Gastroesophageal sphincter (tissue), 4 donors: ENCODE data around the gene GTF2B. TPM values are rescaled to one million over a fixed set of nuclear protein-coding genes. Genes with fewer than 3 reads are reported as not detected.
"Not testable (repeated sequence)": the region's sequence is repeated elsewhere in the genome, so short reads cannot be mapped to it uniquely, and the experiment has no call there.

Experiments
- ATAC-seq: fragments of 150-250 bp; one replicate; pipeline ENCODE4 v1.9.1; 2016; ENCODE audit warnings: mild to moderate bottlenecking, moderate library complexity
- H3K27ac ChIP-seq, 4 donors: fragments of 200-600 bp; sonication (generic) in 3 of 4; 1 replicate in 3 of 4; 2 replicates in 1 of 4; pipeline ENCODE4 v1.5.1; 2016 to 2019
- H3K27me3 ChIP-seq: fragments of 200-600 bp; sonication (generic); one replicate; pipeline ENCODE4 v1.5.1; 2019
- H3K36me3 ChIP-seq, 2 donors: fragments of 200-600 bp; sonication (generic); one replicate each; pipeline ENCODE4 v1.5.1; 2019; ENCODE audit warnings: control low read depth in 1 of 2
- H3K4me1 ChIP-seq, 3 donors: fragments of 200-600 bp; sonication (generic); 1 replicate in 2 of 3; 2 replicates in 1 of 3; pipeline ENCODE4 v1.5.1; 2016 to 2019; ENCODE audit warnings: control low read depth in 2 of 3
- H3K4me3 ChIP-seq, 2 donors: fragments of 200-600 bp; sonication (generic); one replicate each; pipeline ENCODE4 v1.5.1; 2019; ENCODE audit warnings: mild to moderate bottlenecking in 1 of 2, moderate library complexity in 1 of 2
- H3K9me3 ChIP-seq, 3 donors: fragments of 200-600 bp; sonication (generic); one replicate each; pipeline ENCODE4 v1.5.1; 2017 to 2019; ENCODE audit warnings: control low read depth in 2 of 3
- EP300 ChIP-seq: sonication (generic); formaldehyde crosslinking; IDR thresholded peaks from one replicate; pipeline ENCODE4 v1.6.1; 2017; ENCODE audit warnings: antibody characterized with exemption, mild to moderate bottlenecking
- POLR2A ChIP-seq, 2 donors: fragments of 450-650 bp; IDR thresholded peaks; one replicate each; pipeline ENCODE4 v1.6.1; 2017; ENCODE audit warnings: antibody characterized with exemption in 2 of 2, mild to moderate bottlenecking in 2 of 2, moderate library complexity in 1 of 2
- POLR2AphosphoS5 ChIP-seq: sonication (generic); formaldehyde crosslinking; IDR thresholded peaks from one replicate; pipeline ENCODE4 v1.6.1; 2017; ENCODE audit warnings: antibody characterized with exemption
- WGBS, 2 donors: methylation state at CpG; one replicate each; pipeline ENCODE4 v1.1.5; 2018; ENCODE audit warnings: low coverage in 1 of 2; 5-methylcytosine and 5-hydroxymethylcytosine counted together
- total RNA-seq, 4 donors: library from RNA; depleted of rRNA; stranded (reverse); fragments of >200 nt; gene quantifications; one replicate each; pipeline ENCODE4 v1.1.0, GENCODE V29; 2016
- TF ChIP-seq, protein P1 (sequence below), 4 experiments: fragments of 200-600 bp in 2 of 4; fragments of 450-650 bp in 2 of 4; sonication (generic) in 1 of 4; IDR thresholded peaks; one replicate each; pipeline ENCODE4 v1.5.1; 2017 to 2019; ENCODE audit warnings: antibody characterized with exemption in 4 of 4, mild to moderate bottlenecking in 2 of 4, moderate library complexity in 2 of 4

The GTF2B gene
- total RNA-seq, 4 donors from 2014 or later, result 27.0 to 42.6 (median 33.2) TPM

DNA sequence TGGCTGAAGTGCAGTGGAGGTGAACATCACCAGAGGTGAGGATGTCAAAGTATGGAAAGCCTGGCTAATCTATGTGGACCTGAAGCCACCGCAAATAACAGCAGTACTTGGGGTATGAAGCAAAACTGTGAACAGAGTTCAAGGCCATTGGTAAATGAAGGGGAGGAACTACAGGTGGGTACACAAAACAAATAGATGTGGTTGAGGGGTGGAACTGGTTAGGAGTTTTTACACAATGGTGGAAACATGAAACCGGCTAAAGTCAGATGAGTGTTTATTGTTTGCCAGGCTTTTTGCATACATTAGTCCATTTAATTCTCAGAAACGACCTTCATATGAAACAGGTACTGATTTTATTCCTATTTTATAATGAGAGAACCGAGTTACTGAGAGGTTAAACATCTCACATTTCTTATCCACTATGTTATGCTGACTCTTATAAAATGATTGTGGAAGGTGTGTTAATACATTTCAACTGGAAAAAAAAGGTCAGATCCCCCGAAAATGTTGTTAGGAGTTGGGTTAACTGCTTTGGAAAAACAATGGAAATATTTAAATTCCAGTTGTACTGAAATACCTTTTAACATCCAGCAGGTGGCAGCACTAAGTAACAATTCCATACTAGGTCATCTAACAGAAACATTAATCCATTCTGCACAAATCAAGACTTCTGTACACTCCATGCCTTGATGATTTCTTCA, 44.3 kb upstream of the GTF2B start:
- TF ChIP-seq POLR2A (IDR thresholded peaks at IDR 0.05) (no peak), EP300 (no peak), POLR2AphosphoS5 (no peak)
- TF ChIP-seq, protein P1, sequence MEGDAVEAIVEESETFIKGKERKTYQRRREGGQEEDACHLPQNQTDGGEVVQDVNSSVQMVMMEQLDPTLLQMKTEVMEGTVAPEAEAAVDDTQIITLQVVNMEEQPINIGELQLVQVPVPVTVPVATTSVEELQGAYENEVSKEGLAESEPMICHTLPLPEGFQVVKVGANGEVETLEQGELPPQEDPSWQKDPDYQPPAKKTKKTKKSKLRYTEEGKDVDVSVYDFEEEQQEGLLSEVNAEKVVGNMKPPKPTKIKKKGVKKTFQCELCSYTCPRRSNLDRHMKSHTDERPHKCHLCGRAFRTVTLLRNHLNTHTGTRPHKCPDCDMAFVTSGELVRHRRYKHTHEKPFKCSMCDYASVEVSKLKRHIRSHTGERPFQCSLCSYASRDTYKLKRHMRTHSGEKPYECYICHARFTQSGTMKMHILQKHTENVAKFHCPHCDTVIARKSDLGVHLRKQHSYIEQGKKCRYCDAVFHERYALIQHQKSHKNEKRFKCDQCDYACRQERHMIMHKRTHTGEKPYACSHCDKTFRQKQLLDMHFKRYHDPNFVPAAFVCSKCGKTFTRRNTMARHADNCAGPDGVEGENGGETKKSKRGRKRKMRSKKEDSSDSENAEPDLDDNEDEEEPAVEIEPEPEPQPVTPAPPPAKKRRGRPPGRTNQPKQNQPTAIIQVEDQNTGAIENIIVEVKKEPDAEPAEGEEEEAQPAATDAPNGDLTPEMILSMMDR (IDR thresholded peaks at IDR 0.05), result peak; percentile 56 to 73 (median 62)
- Histone ChIP-seq H3K4me3 (no peak overlapping the region), H3K27me3 (no peaks in the 10 kb centered on the region), H3K4me1 (no peaks in the 10 kb centered on the region), H3K9me3 (no peaks in the 10 kb centered on the region), H3K27ac (no peak overlapping the region), H3K36me3 (peaks cover 0 to 79% of the 10 kb centered on the region in 2 donors)
- 66 to 71% methylated on average over 5 of the region's 5 CpGs for WGBS, 2 donors
- ATAC-seq, result no peak

DNA sequence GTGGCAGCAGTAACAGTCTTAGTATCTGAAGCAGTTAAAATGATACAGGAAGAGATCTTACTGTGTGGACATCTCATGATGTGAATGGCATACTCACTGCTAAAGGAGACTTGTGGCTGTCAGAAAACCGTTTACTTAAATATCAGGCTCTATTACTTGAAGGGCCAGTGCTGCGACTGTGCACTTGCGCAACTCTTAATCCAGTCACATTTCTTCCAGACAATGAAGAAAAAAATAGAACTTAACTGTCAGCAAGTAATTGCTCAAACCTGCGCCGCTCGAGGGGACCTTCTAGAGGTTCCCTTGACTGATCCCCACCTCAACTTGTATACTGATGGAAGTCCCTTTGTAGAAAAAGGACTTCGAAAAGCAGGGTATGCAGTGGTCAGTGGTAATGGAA, 38.8 kb upstream of the GTF2B start:
- peaks cover 0 to 94% of the 10 kb centered on the region in 2 donors for H3K36me3 ChIP-seq
- H3K4me1 ChIP-seq, ATAC-seq, H3K4me3 ChIP-seq, H3K27me3 ChIP-seq, H3K27ac ChIP-seq, H3K9me3 ChIP-seq: not testable (repeated sequence)
- 90 to 94% methylated on average over 6 to 7 of the region's 7 CpGs for WGBS, 2 donors

DNA sequence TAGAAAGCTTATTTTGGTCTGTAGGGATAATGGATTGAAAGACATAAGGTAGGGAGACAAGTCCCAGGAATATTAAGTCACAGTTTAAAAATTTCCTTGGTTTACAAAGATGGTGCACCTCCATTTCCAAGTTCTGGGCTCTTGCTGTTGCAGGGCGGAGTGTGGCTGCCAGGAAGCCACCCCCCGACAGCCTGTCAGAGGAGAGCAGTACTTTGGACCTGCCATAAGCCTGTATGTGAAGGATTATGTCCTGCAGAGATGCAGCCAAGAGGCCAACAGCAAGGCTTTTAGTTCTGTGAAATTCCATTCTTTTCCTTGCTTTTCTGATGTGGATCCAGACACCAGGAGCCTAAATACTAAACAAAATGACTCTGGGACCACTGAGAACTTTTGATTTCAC, 31.9 kb upstream of the GTF2B start:
- Histone ChIP-seq H3K27me3 (no peaks in the 10 kb centered on the region), H3K4me1 (no peaks in the 10 kb centered on the region), H3K9me3 (peaks cover 0 to 16% (median 0%) of the 10 kb centered on the region in 3 donors), H3K4me3 (no peak overlapping the region), H3K36me3 (peaks cover 0 to 96% of the 10 kb centered on the region in 2 donors), H3K27ac (no peak overlapping the region)
- TF ChIP-seq EP300, result no peak
- TF ChIP-seq, protein P1 (IDR thresholded peaks at IDR 0.05), result no peak
- TF ChIP-seq POLR2AphosphoS5, result no peak
- no peak for TF ChIP-seq POLR2A (IDR thresholded peaks at IDR 0.05)
- no peak for ATAC-seq
- WGBS, 2 donors, result 82% methylated on average over 2 of the region's 2 CpGs; no CpG with 5 or more reads in 1 of the 2 donors

DNA sequence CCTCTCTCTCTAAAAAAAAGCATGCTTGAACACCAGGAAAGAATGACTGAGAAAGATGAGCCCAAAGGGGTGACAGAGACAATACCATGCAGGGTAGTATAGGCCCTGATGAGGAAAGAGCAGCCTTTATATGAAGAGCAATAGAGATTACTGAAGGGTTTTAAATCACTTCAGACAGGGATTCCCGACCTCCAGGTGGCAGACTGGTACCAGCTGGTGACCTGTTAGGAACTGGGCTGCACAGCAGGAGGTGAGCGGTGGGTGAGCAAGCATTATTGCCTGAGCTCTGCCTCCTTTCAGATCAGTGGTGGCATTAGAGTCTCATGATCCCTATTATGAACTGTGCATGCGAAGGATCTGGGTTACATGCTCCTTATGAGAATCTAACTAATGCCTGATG, 30.8 kb upstream of the GTF2B start:
- H3K36me3 ChIP-seq, result peaks cover 0 to 86% of the 10 kb centered on the region in 2 donors
- WGBS, 2 donors, result 84 to 100% methylated on average over 1 to 3 of the region's 3 CpGs
- no peaks in the 10 kb centered on the region for H3K27me3 ChIP-seq

DNA sequence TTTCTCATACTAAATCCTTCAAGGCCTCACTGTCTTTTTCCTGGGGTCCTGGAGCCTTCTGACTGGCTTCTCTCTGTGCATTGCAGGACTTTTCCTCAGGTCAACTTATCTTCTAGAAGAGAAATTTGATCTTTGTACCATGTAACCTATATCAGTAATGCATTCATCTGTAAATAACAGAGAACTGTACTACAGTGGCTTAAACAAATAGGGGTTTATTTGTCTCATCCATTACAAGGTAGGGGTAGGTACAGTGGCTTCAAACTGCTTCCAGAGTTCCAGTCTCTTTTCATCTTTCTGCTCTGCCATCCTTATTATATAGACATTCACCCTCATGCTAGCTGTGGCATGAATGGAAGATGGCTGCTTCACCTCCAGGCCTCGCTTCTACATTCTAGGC, 29.5 kb upstream of the GTF2B start:
- peaks cover 0 to 72% of the 10 kb centered on the region in 2 donors for H3K36me3 ChIP-seq
- no peak for ATAC-seq
- WGBS, 2 donors, result 100% methylated on average over 1 of the region's 1 CpG
- no peak overlapping the region for H3K27ac ChIP-seq
- no peak overlapping the region for H3K4me3 ChIP-seq
- H3K27me3 ChIP-seq, result no peaks in the 10 kb centered on the region
- TF ChIP-seq POLR2A (IDR thresholded peaks at IDR 0.05), result no peak
- TF ChIP-seq POLR2AphosphoS5, result no peak
- TF ChIP-seq, protein P1 (IDR thresholded peaks at IDR 0.05), result no peak
- TF ChIP-seq EP300, result no peak
- no peaks in the 10 kb centered on the region for H3K4me1 ChIP-seq
- H3K9me3 ChIP-seq, result peaks cover 0 to 32% (median 0%) of the 10 kb centered on the region in 3 donors

More for the DNA sequence above, 30.8 kb upstream of the GTF2B start:
- TF ChIP-seq, protein P1 (IDR thresholded peaks at IDR 0.05), result no peak
- TF ChIP-seq EP300 (no peak), POLR2A (IDR thresholded peaks at IDR 0.05) (no peak), POLR2AphosphoS5 (no peak)
- no peaks in the 10 kb centered on the region for H3K4me1 ChIP-seq
- H3K4me3 ChIP-seq, result no peak overlapping the region
- no peak overlapping the region for H3K27ac ChIP-seq
- peaks cover 0 to 26% (median 0%) of the 10 kb centered on the region in 3 donors for H3K9me3 ChIP-seq
- no peak for ATAC-seq
